IMR-90 (cell line): ENCODE data around the gene UBE3B. TPM values are rescaled to one million over a fixed set of nuclear protein-coding genes. Genes with fewer than 3 reads are reported as not detected.

Experiments
- ATAC-seq: fragments of 200-7000 bp; cut with Tn5 transposase; 2 replicates; pipeline ENCODE4 v1.9.1; 2020; ENCODE audit warnings: low read depth, mild to moderate bottlenecking, moderate library complexity
- BruUV-seq: library from RNA; stranded (reverse); fragments of 400-500 nt; replicated peaks from 2 replicates; lab custom pipeline; 2021; lab: Mats Ljungman, UMichigan
- CTCF ChIA-PET: fragments of 300-600 bp; formaldehyde crosslinking; extraction: SDS; loops from one replicate; lab custom pipeline; 2021; ENCODE audit warnings: antibody characterized with exemption; lab: Yijun Ruan, JAX
- POLR2A ChIA-PET: fragments of 300-600 bp; sonication (Branson Sonifier 250); formaldehyde crosslinking; loops from one replicate; lab custom pipeline; 2022; ENCODE audit warnings: antibody characterized with exemption; ENCODE audit not compliant: unreplicated experiment; lab: Charles Lee
- DNase-seq: peaks from one replicate; pipeline ENCODE4 v3.0.0; 2013
- H2AFZ ChIP-seq: replicated peaks from 2 replicates; pipeline ENCODE3; 2013; ENCODE audit warnings: low read length, mild to moderate bottlenecking; ENCODE audit not compliant: poor library complexity
- H2AK5ac ChIP-seq: 2 replicates; pipeline ENCODE4 v1.6.1; 2013; ENCODE audit warnings: low read depth, low read length, inconsistent platforms
- H2AK9ac ChIP-seq: replicated peaks from 2 replicates; pipeline ENCODE3; 2013; ENCODE audit warnings: mild to moderate bottlenecking, low read depth, low read length, moderate library complexity; ENCODE audit not compliant: poor library complexity
- H2BK120ac ChIP-seq: 2 replicates; pipeline ENCODE4 v1.6.1; 2013; ENCODE audit warnings: low read depth, low read length, inconsistent platforms
- H2BK15ac ChIP-seq: 3 replicates; pipeline ENCODE4 v1.6.1; 2013; ENCODE audit warnings: low read depth, low read length, inconsistent platforms
- H2BK20ac ChIP-seq: 2 replicates; pipeline ENCODE4 v1.6.1; 2013; ENCODE audit warnings: low read depth, mild to moderate bottlenecking, inconsistent platforms, low read length, moderate library complexity
- H2BK5ac ChIP-seq: 2 replicates; pipeline ENCODE4 v1.6.1; 2013; ENCODE audit warnings: mild to moderate bottlenecking, low read depth, low read length, inconsistent platforms; ENCODE audit not compliant: poor library complexity, severe bottlenecking
- H3K14ac ChIP-seq: replicated peaks from 2 replicates; pipeline ENCODE4 v1.6.1; 2013; ENCODE audit warnings: low read depth, low read length, inconsistent platforms
- H3K18ac ChIP-seq: 2 replicates; pipeline ENCODE4 v1.6.1; 2013; ENCODE audit warnings: low read depth, low read length, control low read depth
- H3K23ac ChIP-seq: 2 replicates; pipeline ENCODE4 v1.6.1; 2013; ENCODE audit warnings: low read depth, low read length, inconsistent platforms
- H3K27ac ChIP-seq: 2 replicates; pipeline ENCODE4 v1.5.1; 2013; ENCODE audit warnings: mild to moderate bottlenecking, control low read depth, low read length; ENCODE audit not compliant: insufficient read depth
- H3K27me3 ChIP-seq: 2 replicates; pipeline ENCODE4 v1.6.1; 2013; ENCODE audit warnings: low read length; ENCODE audit not compliant: control insufficient read depth, insufficient read depth
- H3K36me3 ChIP-seq: 2 replicates; pipeline ENCODE4 v1.6.1; 2013; ENCODE audit warnings: low read length, mixed read lengths; ENCODE audit not compliant: control insufficient read depth, insufficient read depth
- H3K4ac ChIP-seq: 2 replicates; pipeline ENCODE4 v1.6.1; 2013; ENCODE audit warnings: low read depth, low read length, inconsistent platforms
- H3K4me1 ChIP-seq: 2 replicates; pipeline ENCODE4 v1.6.1; 2013; ENCODE audit warnings: low read length, mixed read lengths; ENCODE audit not compliant: control insufficient read depth, insufficient read depth
- H3K4me2 ChIP-seq: 2 replicates; pipeline ENCODE4 v1.6.1; 2013; ENCODE audit warnings: low read depth, mild to moderate bottlenecking, control low read depth, low read length, moderate library complexity
- H3K4me3 ChIP-seq: 2 replicates; pipeline ENCODE4 v1.5.1; 2013; ENCODE audit warnings: low read depth, mild to moderate bottlenecking, control low read depth, low read length, moderate library complexity; ENCODE audit not compliant: insufficient read depth
- H3K56ac ChIP-seq: 2 replicates; pipeline ENCODE4 v1.6.1; 2013; ENCODE audit warnings: low read length, inconsistent platforms; ENCODE audit not compliant: insufficient read depth; ENCODE audit errors: extremely low read depth
- H3K79me1 ChIP-seq, 2 experiments: 2 replicates each; pipeline ENCODE4 v1.6.1; 2013; ENCODE audit warnings: low read length in 2 of 2, inconsistent platforms in 1 of 2, low read depth in 1 of 2
- H3K9ac ChIP-seq: 2 replicates; pipeline ENCODE4 v1.6.1; 2013; ENCODE audit warnings: low read depth, low read length, control low read depth
- H3K9me1 ChIP-seq: 2 replicates; pipeline ENCODE4 v1.6.1; 2013; ENCODE audit warnings: low read length, inconsistent platforms; ENCODE audit not compliant: insufficient read depth
- H3K9me3 ChIP-seq: 2 replicates; pipeline ENCODE4 v1.6.1; 2013; ENCODE audit warnings: low read length; ENCODE audit not compliant: control insufficient read depth, insufficient read depth
- H4K20me1 ChIP-seq: 2 replicates; pipeline ENCODE4 v1.6.1; 2013; ENCODE audit warnings: low read length, inconsistent platforms; ENCODE audit not compliant: insufficient read depth
- H4K5ac ChIP-seq: 2 replicates; pipeline ENCODE4 v1.6.1; 2013; ENCODE audit warnings: mild to moderate bottlenecking, low read depth, low read length, control low read depth
- H4K8ac ChIP-seq, 2 experiments: 2 replicates each; pipeline ENCODE4 v1.6.1; 2013; ENCODE audit warnings: low read depth in 2 of 2, low read length in 2 of 2, control low read depth in 1 of 2, inconsistent platforms in 1 of 2
- H4K91ac ChIP-seq: 2 replicates; pipeline ENCODE4 v1.6.1; 2013; ENCODE audit warnings: low read depth, low read length, inconsistent platforms; ENCODE audit not compliant: insufficient read depth
- BHLHE40 ChIP-seq: fragments of 150-350 bp; IDR thresholded peaks from 2 replicates; pipeline ENCODE4 v1.6.1; 2016; ENCODE audit warnings: mild to moderate bottlenecking, low read depth, low read length
- CEBPB ChIP-seq: IDR thresholded peaks from 2 replicates; pipeline ENCODE4 v1.6.1; 2012; ENCODE audit warnings: low read depth, low read length, improper control_type of control experiment
- CHD1 ChIP-seq: IDR thresholded peaks from 2 replicates; pipeline ENCODE4 v1.6.1; 2012; ENCODE audit warnings: low read depth, low read length, improper control_type of control experiment
- CTCF ChIP-seq: conservative IDR thresholded peaks from 2 replicates; pipeline ENCODE4 v1.5.1; 2012; ENCODE audit warnings: mild to moderate bottlenecking, low read depth, low read length, improper control_type of control experiment
- FOS ChIP-seq: fragments of 150-350 bp; IDR thresholded peaks from 2 replicates; pipeline ENCODE4 v1.6.1; 2016; ENCODE audit warnings: low read depth, low read length
- MAFK ChIP-seq: IDR thresholded peaks from 2 replicates; pipeline ENCODE4 v1.6.1; 2012; ENCODE audit warnings: low read depth, low read length, improper control_type of control experiment
- MAZ ChIP-seq: IDR thresholded peaks from 2 replicates; pipeline ENCODE4 v1.6.1; 2012; ENCODE audit warnings: low read depth, mild to moderate bottlenecking, low read length, improper control_type of control experiment, moderate library complexity, borderline replicate concordance
- MXI1 ChIP-seq: IDR thresholded peaks from 2 replicates; pipeline ENCODE4 v1.6.1; 2012; ENCODE audit warnings: low read depth, mild to moderate bottlenecking, low read length, moderate library complexity, borderline replicate concordance
- NFE2L2 ChIP-seq: fragments of 150-350 bp; IDR thresholded peaks from 2 replicates; pipeline ENCODE4 v1.6.1; 2016; ENCODE audit warnings: low read depth, mild to moderate bottlenecking, low read length
- POLR2A ChIP-seq: IDR thresholded peaks from 2 replicates; pipeline ENCODE4 v1.6.1; 2012; ENCODE audit warnings: mild to moderate bottlenecking, low read depth, low read length
- RAD21 ChIP-seq: IDR thresholded peaks from 2 replicates; pipeline ENCODE4 v1.6.1; 2012; ENCODE audit warnings: low read length, improper control_type of control experiment
- RCOR1 ChIP-seq: IDR thresholded peaks from 2 replicates; pipeline ENCODE4 v1.6.1; 2012; ENCODE audit warnings: mild to moderate bottlenecking, low read length, improper control_type of control experiment; ENCODE audit not compliant: insufficient replicate concordance
- RFX5 ChIP-seq: IDR thresholded peaks from 2 replicates; pipeline ENCODE4 v1.8.0; 2012; ENCODE audit warnings: low read depth, mild to moderate bottlenecking, low read length, moderate library complexity
- SMC3 ChIP-seq: fragments of 150-350 bp; IDR thresholded peaks from 2 replicates; pipeline ENCODE4 v1.6.1; 2016; ENCODE audit warnings: low read depth, mild to moderate bottlenecking, antibody characterized with exemption, low read length, moderate library complexity
- WGBS, 2 experiments: methylation state at CpG; one replicate each; pipeline versions ENCODE4 v1.1.5 to v1.1.7; 2013; ENCODE audit warnings: missing lambda C conversion rate in 2 of 2; ENCODE audit not compliant: insufficient read length in 1 of 2; ENCODE audit errors: extremely low coverage in 2 of 2; 5-methylcytosine and 5-hydroxymethylcytosine counted together
- dilution Hi-C: fragments of 300-500 bp; cut with HindIII; formaldehyde crosslinking; loops from one replicate; pipeline ENCODE4 v1.14.3; 2018; ENCODE audit warnings: low sequenced_read_pairs; ENCODE audit not compliant: unreplicated experiment
- in situ Hi-C: fragments of 300-500 bp; cut with MboI; formaldehyde crosslinking; loops from 3 replicates; pipeline ENCODE4 v1.14.3; 2019; ENCODE audit warnings: low sequenced_read_pairs, inconsistent platforms, mixed read lengths
- intact Hi-C: fragments of 100-400 bp; cut with micrococcal nuclease; formaldehyde crosslinking; loops from 2 replicates; pipeline ENCODE4 v1.10.0; 2022
- polyA plus RNA-seq, 3 experiments: library from polyadenylated mRNA; depleted of rRNA; stranded (reverse); fragments of >200 nt; gene quantifications; 2 replicates each; pipeline ENCODE4 v1.2.3, GENCODE V29; 2012; ENCODE audit warnings: low replicate concordance in 1 of 3
- total RNA-seq: library from RNA; depleted of rRNA; stranded (reverse); fragments of >200 nt; gene quantifications from 2 replicates; pipeline ENCODE4 v1.2.3, GENCODE V29; 2012
- TF ChIP-seq, protein P1 (sequence below): fragments of 150-350 bp; IDR thresholded peaks from 2 replicates; pipeline ENCODE4 v1.6.1; 2016; ENCODE audit warnings: low read depth, mild to moderate bottlenecking, low read length, moderate library complexity, borderline replicate concordance
- TF ChIP-seq, protein P2 (sequence below): fragments of 150-350 bp; IDR thresholded peaks from 2 replicates; pipeline ENCODE4 v1.6.1; 2017; ENCODE audit warnings: mild to moderate bottlenecking, antibody characterized with exemption, low read length, low read depth

UBE3B gene
- total and polyA plus RNA-seq, 2 of the 4 experiments (the other 2 are of a cell fraction) = 18.8 to 24.9 TPM

DNA sequence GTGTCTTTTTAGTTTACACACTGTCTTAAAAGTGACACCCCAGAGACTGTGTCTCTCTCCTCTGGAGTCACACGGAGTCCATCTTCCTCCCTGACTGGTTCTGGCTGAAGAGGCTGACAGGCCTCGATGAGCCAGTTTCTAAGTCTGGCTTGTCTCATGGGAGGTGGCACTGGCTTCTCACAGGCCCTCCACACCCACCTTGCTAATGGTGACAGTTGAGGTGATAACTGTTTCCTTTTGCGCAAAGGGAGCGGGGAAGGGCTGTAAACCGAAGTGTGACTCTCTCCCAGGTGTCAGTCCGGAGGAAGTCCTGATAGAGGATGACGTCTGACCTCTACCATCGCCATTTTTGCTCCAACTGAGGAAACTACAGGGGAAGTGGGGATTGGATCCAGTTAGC lies 30.6 kb upstream of the UBE3B start:
- Histone ChIP-seq H3K4me2 (no peak overlapping the region), H3K14ac (no peak overlapping the region), H3K9me3 (no peaks in the 10 kb centered on the region), H4K20me1 (peaks cover 34% of the 10 kb centered on the region), H3K4me3 (no peak overlapping the region), H2BK15ac (no peak overlapping the region), H2AFZ (no peak overlapping the region), H3K36me3 (peaks cover 50% of the 10 kb centered on the region), H4K5ac (no peak overlapping the region), H2AK5ac (no peak overlapping the region), H3K56ac (no peak overlapping the region), H2BK20ac (no peak overlapping the region), H3K18ac (no peak overlapping the region), H2BK120ac (no peak overlapping the region), H4K8ac (no peak overlapping the region), H3K23ac (no peak overlapping the region), H3K27ac (no peak overlapping the region), H3K79me1 (peaks cover 31 to 75% of the 10 kb centered on the region in 2 experiments), H2BK5ac (no peak overlapping the region), H3K27me3 (no peaks in the 10 kb centered on the region), H3K9ac (no peak overlapping the region), H2AK9ac (no peak overlapping the region), H4K91ac (no peak overlapping the region), H3K4me1 (peaks cover 10% of the 10 kb centered on the region), H3K9me1 (peaks cover 11% of the 10 kb centered on the region), H3K4ac (no peak overlapping the region)
- TF ChIP-seq CEBPB (no peak), MXI1 (no peak), RCOR1 (no peak), FOS (no peak), CHD1 (no peak), CTCF (no peak), POLR2A (no peak), RAD21 (no peak), NFE2L2 (no peak), MAFK (no peak), RFX5 (no peak), BHLHE40 (no peak), MAZ (no peak), SMC3 (no peak)
- TF ChIP-seq, protein P1, sequence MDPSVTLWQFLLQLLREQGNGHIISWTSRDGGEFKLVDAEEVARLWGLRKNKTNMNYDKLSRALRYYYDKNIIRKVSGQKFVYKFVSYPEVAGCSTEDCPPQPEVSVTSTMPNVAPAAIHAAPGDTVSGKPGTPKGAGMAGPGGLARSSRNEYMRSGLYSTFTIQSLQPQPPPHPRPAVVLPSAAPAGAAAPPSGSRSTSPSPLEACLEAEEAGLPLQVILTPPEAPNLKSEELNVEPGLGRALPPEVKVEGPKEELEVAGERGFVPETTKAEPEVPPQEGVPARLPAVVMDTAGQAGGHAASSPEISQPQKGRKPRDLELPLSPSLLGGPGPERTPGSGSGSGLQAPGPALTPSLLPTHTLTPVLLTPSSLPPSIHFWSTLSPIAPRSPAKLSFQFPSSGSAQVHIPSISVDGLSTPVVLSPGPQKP = no peak
- TF ChIP-seq, protein P2, sequence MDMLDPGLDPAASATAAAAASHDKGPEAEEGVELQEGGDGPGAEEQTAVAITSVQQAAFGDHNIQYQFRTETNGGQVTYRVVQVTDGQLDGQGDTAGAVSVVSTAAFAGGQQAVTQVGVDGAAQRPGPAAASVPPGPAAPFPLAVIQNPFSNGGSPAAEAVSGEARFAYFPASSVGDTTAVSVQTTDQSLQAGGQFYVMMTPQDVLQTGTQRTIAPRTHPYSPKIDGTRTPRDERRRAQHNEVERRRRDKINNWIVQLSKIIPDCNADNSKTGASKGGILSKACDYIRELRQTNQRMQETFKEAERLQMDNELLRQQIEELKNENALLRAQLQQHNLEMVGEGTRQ = no peak
- DNase-seq = no peak
- ChIA-PET CTCF (no interaction called here), POLR2A (no interaction called here)
- no TSS peak for BruUV-seq
- 100% methylated on average over 1 of the region's 8 CpGs; no CpG with 5 or more reads in 1 of the 2 experiments for WGBS, 2 experiments
- dilution Hi-C loops (no loop called here), in situ Hi-C loops (no loop called here), intact Hi-C loops (no loop called here)
- no peak for ATAC-seq
